Stimulated activated naive CD8-positive, alpha-beta T cell treated with anti-CD3 and anti-CD28 coated beads, Interleukin-15, Interleukin-2, amounts not matched to agents 100 ng/mL and 50 ng/mL, for 24 hours (primary cell): ENCODE data around the gene PLEKHA6.

Experiments
- H3K27ac Mint-ChIP-seq: one replicate; pipeline ENCODE4 v1.8.0; 2021; ENCODE audit warnings: mild to moderate bottlenecking, mixed read lengths
- H3K27me3 Mint-ChIP-seq: one replicate; pipeline ENCODE4 v1.8.0; 2021; ENCODE audit warnings: mixed read lengths
- H3K36me3 Mint-ChIP-seq: one replicate; pipeline ENCODE4 v1.8.0; 2021; ENCODE audit warnings: low read depth, mixed read lengths
- H3K4me1 Mint-ChIP-seq: one replicate; pipeline ENCODE4 v1.8.0; 2021; ENCODE audit warnings: low read depth, mixed read lengths
- H3K4me3 Mint-ChIP-seq: one replicate; pipeline ENCODE4 v1.8.0; 2021; ENCODE audit warnings: mild to moderate bottlenecking, mixed read lengths
- H3K9me3 Mint-ChIP-seq: one replicate; pipeline ENCODE4 v1.8.0; 2021; ENCODE audit warnings: mixed read lengths

Gene PLEKHA6

GRCh38 chr1:204350857-204351573, 8.7 kb downstream of the PLEKHA6 start:
- Mint-ChIP-seq H3K4me1 (peaks cover 20% of the 10 kb centered on the region), H3K4me3 (no peak overlapping the region)

GRCh38 chr1:204350312-204350711, 9.4 kb downstream of the PLEKHA6 start:
- H3K4me1 Mint-ChIP-seq: peaks cover 26% of the 10 kb centered on the region
- no peaks in the 10 kb centered on the region for H3K36me3 Mint-ChIP-seq
- no peaks in the 10 kb centered on the region for H3K9me3 Mint-ChIP-seq
- no peak overlapping the region for H3K27ac Mint-ChIP-seq
- H3K27me3 Mint-ChIP-seq: peaks cover 4% of the 10 kb centered on the region
- no peak overlapping the region for H3K4me3 Mint-ChIP-seq

More at GRCh38 chr1:204350857-204351573, 8.7 kb downstream of the PLEKHA6 start:
- Mint-ChIP-seq H3K9me3 (no peaks in the 10 kb centered on the region), H3K27ac (peak overlapping the region; percentile 36), H3K27me3 (peaks cover 4% of the 10 kb centered on the region), H3K36me3 (no peaks in the 10 kb centered on the region)

GRCh38 chr1:204349602-204350001, 10.1 kb downstream of the PLEKHA6 start:
- no peaks in the 10 kb centered on the region for H3K36me3 Mint-ChIP-seq
- H3K27ac Mint-ChIP-seq: no peak overlapping the region
- H3K4me3 Mint-ChIP-seq: no peak overlapping the region
- peaks cover 4% of the 10 kb centered on the region for H3K27me3 Mint-ChIP-seq
- no peaks in the 10 kb centered on the region for H3K9me3 Mint-ChIP-seq
- H3K4me1 Mint-ChIP-seq: peaks cover 28% of the 10 kb centered on the region

GRCh38 chr1:204348722-204349121, 11.0 kb downstream of the PLEKHA6 start:
- no peak overlapping the region for H3K4me3 Mint-ChIP-seq
- H3K27me3 Mint-ChIP-seq: peaks cover 4% of the 10 kb centered on the region
- H3K4me1 Mint-ChIP-seq: peaks cover 28% of the 10 kb centered on the region
- H3K36me3 Mint-ChIP-seq: no peaks in the 10 kb centered on the region
- H3K27ac Mint-ChIP-seq: no peak overlapping the region
- no peaks in the 10 kb centered on the region for H3K9me3 Mint-ChIP-seq

GRCh38 chr1:204348242-204348641, 11.5 kb downstream of the PLEKHA6 start:
- Mint-ChIP-seq H3K27ac (no peak overlapping the region), H3K4me1 (peaks cover 28% of the 10 kb centered on the region), H3K36me3 (no peaks in the 10 kb centered on the region), H3K4me3 (no peak overlapping the region), H3K27me3 (peaks cover 4% of the 10 kb centered on the region), H3K9me3 (no peaks in the 10 kb centered on the region)

GRCh38 chr1:204345941-204346645, 13.6 kb downstream of the PLEKHA6 start:
- Mint-ChIP-seq H3K36me3 (no peaks in the 10 kb centered on the region), H3K27ac (no peak overlapping the region), H3K4me1 (peaks cover 25% of the 10 kb centered on the region), H3K9me3 (no peaks in the 10 kb centered on the region), H3K27me3 (peaks cover 4% of the 10 kb centered on the region), H3K4me3 (no peak overlapping the region)

- H3K9me3 Mint-ChIP-seq: no peaks in the 10 kb centered on the region
- H3K27ac Mint-ChIP-seq: no peak overlapping the region
- H3K27me3 Mint-ChIP-seq: peaks cover 3% of the 10 kb centered on the region
- H3K4me3 Mint-ChIP-seq: no peak overlapping the region
- no peaks in the 10 kb centered on the region for H3K36me3 Mint-ChIP-seq
- H3K4me1 Mint-ChIP-seq: peaks cover 20% of the 10 kb centered on the region
These were observed 14.3 kb downstream of the PLEKHA6 start for GRCh38 chr1:204345438-204345841.

- Mint-ChIP-seq H3K4me3 (no peak overlapping the region), H3K4me1 (peaks cover 13% of the 10 kb centered on the region), H3K27me3 (peaks cover 2% of the 10 kb centered on the region), H3K9me3 (no peaks in the 10 kb centered on the region), H3K36me3 (no peaks in the 10 kb centered on the region), H3K27ac (no peak overlapping the region)
These were observed 14.9 kb downstream of the PLEKHA6 start for GRCh38 chr1:204344665-204345355.

GRCh38 chr1:204343802-204344201, 15.9 kb downstream of the PLEKHA6 start:
- H3K27ac Mint-ChIP-seq: no peak overlapping the region
- H3K4me3 Mint-ChIP-seq: no peak overlapping the region
- peaks cover 3% of the 10 kb centered on the region for H3K27me3 Mint-ChIP-seq
- no peaks in the 10 kb centered on the region for H3K9me3 Mint-ChIP-seq
- no peaks in the 10 kb centered on the region for H3K36me3 Mint-ChIP-seq
- peaks cover 13% of the 10 kb centered on the region for H3K4me1 Mint-ChIP-seq

- Mint-ChIP-seq H3K4me1 (peaks cover 13% of the 10 kb centered on the region), H3K9me3 (no peaks in the 10 kb centered on the region), H3K27ac (no peak overlapping the region), H3K36me3 (no peaks in the 10 kb centered on the region), H3K4me3 (no peak overlapping the region), H3K27me3 (peaks cover 6% of the 10 kb centered on the region)
These were observed 16.5 kb downstream of the PLEKHA6 start for GRCh38 chr1:204343247-204343646.

GRCh38 chr1:204342310-204342709, 17.4 kb downstream of the PLEKHA6 start:
- Mint-ChIP-seq H3K27ac (no peak overlapping the region), H3K27me3 (peaks cover 8% of the 10 kb centered on the region), H3K4me1 (peaks cover 13% of the 10 kb centered on the region), H3K36me3 (no peaks in the 10 kb centered on the region), H3K4me3 (no peak overlapping the region), H3K9me3 (no peaks in the 10 kb centered on the region)

GRCh38 chr1:204341380-204341779, 18.3 kb downstream of the PLEKHA6 start:
- no peaks in the 10 kb centered on the region for H3K9me3 Mint-ChIP-seq
- peaks cover 12% of the 10 kb centered on the region for H3K4me1 Mint-ChIP-seq
- H3K36me3 Mint-ChIP-seq: no peaks in the 10 kb centered on the region
- peaks cover 8% of the 10 kb centered on the region for H3K27me3 Mint-ChIP-seq
- no peak overlapping the region for H3K27ac Mint-ChIP-seq
- H3K4me3 Mint-ChIP-seq: no peak overlapping the region

- Mint-ChIP-seq H3K27me3 (peaks cover 8% of the 10 kb centered on the region), H3K4me1 (peaks cover 2% of the 10 kb centered on the region), H3K36me3 (no peaks in the 10 kb centered on the region), H3K9me3 (no peaks in the 10 kb centered on the region), H3K27ac (no peak overlapping the region), H3K4me3 (no peak overlapping the region)
These were observed 19.4 kb downstream of the PLEKHA6 start for GRCh38 chr1:204340081-204340889.

- peaks cover 8% of the 10 kb centered on the region for H3K27me3 Mint-ChIP-seq
- H3K36me3 Mint-ChIP-seq: no peaks in the 10 kb centered on the region
- H3K4me3 Mint-ChIP-seq: no peak overlapping the region
- no peaks in the 10 kb centered on the region for H3K9me3 Mint-ChIP-seq
- no peak overlapping the region for H3K27ac Mint-ChIP-seq
- H3K4me1 Mint-ChIP-seq: no peaks in the 10 kb centered on the region
These were observed 20.2 kb downstream of the PLEKHA6 start for GRCh38 chr1:204339541-204339940.
